Measurements from ENCODE around the gene PKDREJ.

GRCh38 chr22:46240907-46241306 is 22.2 kb downstream of the PKDREJ start:
- TF ChIP-seq CTCF (IDR thresholded peaks at IDR 0.05) (no peak), POLR2AphosphoS5 (IDR thresholded peaks at IDR 0.05) (no peak)

Measured in upper lobe of left lung (tissue), 4 donors.